ENCODE results near the gene CAMK1G.

GRCh38 chr1:209651138-209651587 lies 67.6 kb downstream of the CAMK1G start:
- TF ChIP-seq CTCF (IDR thresholded peaks at IDR 0.05; ENCODE audit: borderline replicate concordance, extremely low read depth, low read length, poor library complexity, severe bottlenecking) (no peak), EZH2 (IDR thresholded peaks at IDR 0.05; ENCODE audit: borderline replicate concordance, low read depth, low read length, severe bottlenecking) (no peak)

Data from DND-41 (cell line).